ENCODE measurements around the gene EFHC1. TPM values are rescaled to one million over a fixed set of nuclear protein-coding genes. Genes with fewer than 3 reads are reported as not detected.

The EFHC1 gene
- total and polyA plus RNA-seq, 2 of the 13 experiments (the other 11 are each of a cell fraction or from before 2014, with no cell fraction given) = 23.4 to 29.5 TPM

- TF ChIP-seq MBD4 (IDR thresholded peaks at IDR 0.05; ENCODE audit: borderline replicate concordance, low read length) = no peak
- no peak for TF ChIP-seq GTF3A (CRISPR knock-in tag; conservative IDR thresholded peaks at IDR 0.05)
- TF ChIP-seq GPBP1L1 (CRISPR knock-in tag; IDR thresholded peaks at IDR 0.05) = no peak
- TF ChIP-seq BRCA1 (CRISPR knock-in tag; IDR thresholded peaks at IDR 0.05) = no peak
- no peak for TF ChIP-seq NR2F2 (IDR thresholded peaks at IDR 0.05; ENCODE audit: borderline replicate concordance, low read depth)
- TF ChIP-seq FIP1L1 (IDR thresholded peaks at IDR 0.05; ENCODE audit: borderline replicate concordance, insufficient read depth, low read depth, low read length) = no peak
- peak; percentile 61; the same call in 1 of the 2 replicates for TF ChIP-seq MED1 (CRISPR knock-in tag; IDR thresholded peaks at IDR 0.05)
- TF ChIP-seq POLR2G (IDR thresholded peaks at IDR 0.05; ENCODE audit: low read depth, low read length) = peak; percentile 82
- TF ChIP-seq SRSF4 (IDR thresholded peaks at IDR 0.05; ENCODE audit: low read depth, low read length, poor library complexity, severe bottlenecking) = no peak
- peak; percentile 85; the same call in 1 of the 2 replicates for TF ChIP-seq CSRNP1 (CRISPR knock-in tag; IDR thresholded peaks at IDR 0.05)
- TF ChIP-seq HNRNPL (IDR thresholded peaks at IDR 0.05; ENCODE audit: low read depth, low read length) = no peak
- TF ChIP-seq ZNF724P (CRISPR knock-in tag; IDR thresholded peaks at IDR 0.05; ENCODE audit: borderline replicate concordance) = no peak
- TF ChIP-seq NR2F1 (CRISPR knock-in tag; IDR thresholded peaks at IDR 0.05) = no peak
- no peak for TF ChIP-seq ATF5 (CRISPR knock-in tag; IDR thresholded peaks at IDR 0.05; ENCODE audit: low read depth)
- TF ChIP-seq LBX2 (CRISPR knock-in tag; IDR thresholded peaks at IDR 0.05; ENCODE audit: borderline replicate concordance) = no peak
- no peak for TF ChIP-seq FLYWCH1 (CRISPR knock-in tag; IDR thresholded peaks at IDR 0.05)
- TF ChIP-seq ZNF264 (CRISPR knock-in tag; IDR thresholded peaks at IDR 0.05) = 0 out of 2 replicates have a peak, but pooled peaks have one; percentile 26
- TF ChIP-seq SNRNP70 (IDR thresholded peaks at IDR 0.05; ENCODE audit: low read depth, low read length) = no peak
- no peak for TF ChIP-seq RFX3 (CRISPR knock-in tag; IDR thresholded peaks at IDR 0.05)
- no peak for TF ChIP-seq ATM (IDR thresholded peaks at IDR 0.05; ENCODE audit: borderline replicate concordance)
- no peak for TF ChIP-seq XBP1 (CRISPR knock-in tag; IDR thresholded peaks at IDR 0.05)
- peak; percentile 32; the same call in 1 of the 2 replicates for TF ChIP-seq NR2F6 (IDR thresholded peaks at IDR 0.05)
- TF ChIP-seq NR2F6 (CRISPR knock-in tag; IDR thresholded peaks at IDR 0.05) = peak; percentile 43; the same call in 1 of the 2 replicates
- TF ChIP-seq ZNF180 (CRISPR knock-in tag; IDR thresholded peaks at IDR 0.05; ENCODE audit: borderline replicate concordance, low read depth) = no peak
- TF ChIP-seq ZFAT (CRISPR knock-in tag; conservative IDR thresholded peaks at IDR 0.05) = no peak
- no peak for TF ChIP-seq HINFP (CRISPR knock-in tag; IDR thresholded peaks at IDR 0.05; ENCODE audit: low read depth)
Measured at GRCh38 chr6:52517502-52518278, 97.5 kb downstream of the EFHC1 start (continued).
